ENCODE results near the gene CAPN3. TPM values are rescaled to one million over a fixed set of nuclear protein-coding genes. Genes with fewer than 3 reads are reported as not detected.
"Not testable (repeated sequence)": the region's sequence is repeated elsewhere in the genome, so short reads cannot be mapped to it uniquely, and the experiment has no call there.

The CAPN3 gene
- total RNA-seq, 1 donor from 2014 or later, result 5.6 TPM

GRCh38 chr15:42335074-42335473 lies 24.2 kb upstream of the CAPN3 start:
- H3K4me3 Mint-ChIP-seq (ENCODE audit: unreplicated experiment), result no peak overlapping the region
- no peak for TF ChIP-seq CTCF (IDR thresholded peaks at IDR 0.05)

GRCh38 chr15:42336650-42337049 lies 22.7 kb upstream of the CAPN3 start:
- not testable (repeated sequence) for H3K4me1 Mint-ChIP-seq (ENCODE audit: unreplicated experiment); DNase-seq (ENCODE audit: extremely low spot score, unreplicated experiment); H3K27ac Mint-ChIP-seq (ENCODE audit: unreplicated experiment); H3K4me3 Mint-ChIP-seq (ENCODE audit: unreplicated experiment); H3K27me3 Mint-ChIP-seq (ENCODE audit: unreplicated experiment)
- Mint-ChIP-seq H3K9me3 (ENCODE audit: unreplicated experiment) (peaks cover 24% of the 10 kb centered on the region), H3K36me3 (ENCODE audit: unreplicated experiment) (peaks cover 26% of the 10 kb centered on the region)

More at GRCh38 chr15:42335074-42335473, 24.2 kb upstream of the CAPN3 start:
- DNase-seq (ENCODE audit: extremely low spot score, unreplicated experiment), result no peak
- no peaks in the 10 kb centered on the region for H3K4me1 Mint-ChIP-seq (ENCODE audit: unreplicated experiment)
- H3K9me3 Mint-ChIP-seq (ENCODE audit: unreplicated experiment), result peaks cover 24% of the 10 kb centered on the region
- H3K27ac Mint-ChIP-seq (ENCODE audit: unreplicated experiment), result no peak overlapping the region
- no peaks in the 10 kb centered on the region for H3K27me3 Mint-ChIP-seq (ENCODE audit: unreplicated experiment)
- peaks cover 28% of the 10 kb centered on the region for H3K36me3 Mint-ChIP-seq (ENCODE audit: unreplicated experiment)

DNA sequence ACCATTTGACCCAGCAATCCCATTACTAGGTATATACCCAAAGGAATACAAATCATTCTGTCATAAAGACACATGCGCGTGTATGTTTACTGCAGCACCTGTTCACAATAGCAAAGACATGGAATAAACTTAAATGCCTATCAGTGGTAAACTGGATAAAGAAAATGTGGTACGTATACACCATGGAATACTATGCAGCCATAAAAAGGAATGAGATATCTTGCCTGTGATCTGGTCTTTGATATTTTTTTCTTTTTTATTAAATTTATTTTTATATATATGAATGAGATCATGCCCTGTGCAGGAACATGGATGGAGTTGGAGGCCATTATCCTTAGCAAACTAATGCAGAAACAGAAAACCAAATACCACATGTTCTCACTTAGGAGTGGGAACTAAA lies 22.2 kb upstream of the CAPN3 start:
- not testable (repeated sequence) for H3K27me3 Mint-ChIP-seq (ENCODE audit: unreplicated experiment); DNase-seq (ENCODE audit: extremely low spot score, unreplicated experiment); H3K4me3 Mint-ChIP-seq (ENCODE audit: unreplicated experiment); H3K4me1 Mint-ChIP-seq (ENCODE audit: unreplicated experiment); H3K27ac Mint-ChIP-seq (ENCODE audit: unreplicated experiment)
- Mint-ChIP-seq H3K36me3 (ENCODE audit: unreplicated experiment) (peaks cover 26% of the 10 kb centered on the region), H3K9me3 (ENCODE audit: unreplicated experiment) (peaks cover 24% of the 10 kb centered on the region)

DNA sequence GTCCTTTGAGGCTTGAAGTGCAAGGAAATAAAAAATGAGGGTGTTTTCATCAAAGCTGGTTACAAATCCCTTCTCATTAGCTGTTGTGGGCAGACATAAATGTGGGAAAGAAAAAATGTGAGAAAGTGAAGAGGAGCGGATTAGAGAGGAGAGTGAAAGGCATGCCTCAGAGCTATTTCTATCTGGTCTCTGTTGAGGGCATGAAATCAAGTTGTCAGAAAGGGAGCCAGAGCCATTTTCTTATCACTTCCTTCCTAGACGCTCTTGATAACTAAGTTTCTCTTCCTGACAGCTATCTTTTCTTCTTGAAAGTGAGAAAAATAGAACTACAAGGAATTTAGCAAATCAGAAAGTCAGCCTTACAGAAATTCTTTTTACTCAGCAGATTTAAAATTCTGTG lies 20.8 kb upstream of the CAPN3 start:
- H3K9me3 Mint-ChIP-seq (ENCODE audit: unreplicated experiment), result peaks cover 24% of the 10 kb centered on the region
- H3K4me3 Mint-ChIP-seq (ENCODE audit: unreplicated experiment), result no peak overlapping the region
- no peak for TF ChIP-seq CTCF (IDR thresholded peaks at IDR 0.05)
- H3K27ac Mint-ChIP-seq (ENCODE audit: unreplicated experiment), result no peak overlapping the region
- peaks cover 32% of the 10 kb centered on the region for H3K36me3 Mint-ChIP-seq (ENCODE audit: unreplicated experiment)
- no peaks in the 10 kb centered on the region for H3K27me3 Mint-ChIP-seq (ENCODE audit: unreplicated experiment)
- H3K4me1 Mint-ChIP-seq (ENCODE audit: unreplicated experiment), result no peaks in the 10 kb centered on the region
- DNase-seq (ENCODE audit: extremely low spot score, unreplicated experiment), result no peak

GRCh38 chr15:42343596-42344232 lies 15.6 kb upstream of the CAPN3 start:
- Mint-ChIP-seq H3K4me1 (ENCODE audit: unreplicated experiment) (no peaks in the 10 kb centered on the region), H3K36me3 (ENCODE audit: unreplicated experiment) (peaks cover 28% of the 10 kb centered on the region), H3K4me3 (ENCODE audit: unreplicated experiment) (no peak overlapping the region), H3K27ac (ENCODE audit: unreplicated experiment) (no peak overlapping the region), H3K27me3 (ENCODE audit: unreplicated experiment) (no peaks in the 10 kb centered on the region), H3K9me3 (ENCODE audit: unreplicated experiment) (no peaks in the 10 kb centered on the region)
- TF ChIP-seq CTCF (IDR thresholded peaks at IDR 0.05), result no peak
- DNase-seq (ENCODE audit: extremely low spot score, unreplicated experiment), result no peak

GRCh38 chr15:42344763-42345162 lies 14.5 kb upstream of the CAPN3 start:
- no peak overlapping the region for H3K27ac Mint-ChIP-seq (ENCODE audit: unreplicated experiment)
- peaks cover 34% of the 10 kb centered on the region for H3K36me3 Mint-ChIP-seq (ENCODE audit: unreplicated experiment)
- no peak for DNase-seq (ENCODE audit: extremely low spot score, unreplicated experiment)
- no peaks in the 10 kb centered on the region for H3K9me3 Mint-ChIP-seq (ENCODE audit: unreplicated experiment)
- H3K4me3 Mint-ChIP-seq (ENCODE audit: unreplicated experiment), result no peak overlapping the region
- TF ChIP-seq CTCF (IDR thresholded peaks at IDR 0.05), result no peak
- H3K27me3 Mint-ChIP-seq (ENCODE audit: unreplicated experiment), result no peaks in the 10 kb centered on the region
- H3K4me1 Mint-ChIP-seq (ENCODE audit: unreplicated experiment), result no peaks in the 10 kb centered on the region
